KOPT-K1 (cell line): ENCODE data around the gene NEMP2.

ENCODE experiments used
- H3K27ac ChIP-seq: fragments of 200-600 bp; sonication (generic); 2 replicates; pipeline ENCODE4 v1.5.1; 2016; ENCODE audit warnings: antibody characterized with exemption, mild to moderate bottlenecking, low read depth, low read length; ENCODE audit not compliant: poor library complexity, severe bottlenecking
- H3K36me3 ChIP-seq: fragments of 200-600 bp; sonication (generic); 2 replicates; pipeline ENCODE4 v1.5.1; 2017; ENCODE audit warnings: antibody characterized with exemption, mild to moderate bottlenecking, low read length, moderate library complexity; ENCODE audit not compliant: insufficient read depth
- H3K9me3 ChIP-seq: fragments of 200-600 bp; sonication (generic); 2 replicates; pipeline ENCODE4 v1.5.1; 2017; ENCODE audit warnings: antibody characterized with exemption, low read length, mild to moderate bottlenecking; ENCODE audit not compliant: insufficient read depth, poor library complexity, severe bottlenecking

NEMP2 gene

DNA sequence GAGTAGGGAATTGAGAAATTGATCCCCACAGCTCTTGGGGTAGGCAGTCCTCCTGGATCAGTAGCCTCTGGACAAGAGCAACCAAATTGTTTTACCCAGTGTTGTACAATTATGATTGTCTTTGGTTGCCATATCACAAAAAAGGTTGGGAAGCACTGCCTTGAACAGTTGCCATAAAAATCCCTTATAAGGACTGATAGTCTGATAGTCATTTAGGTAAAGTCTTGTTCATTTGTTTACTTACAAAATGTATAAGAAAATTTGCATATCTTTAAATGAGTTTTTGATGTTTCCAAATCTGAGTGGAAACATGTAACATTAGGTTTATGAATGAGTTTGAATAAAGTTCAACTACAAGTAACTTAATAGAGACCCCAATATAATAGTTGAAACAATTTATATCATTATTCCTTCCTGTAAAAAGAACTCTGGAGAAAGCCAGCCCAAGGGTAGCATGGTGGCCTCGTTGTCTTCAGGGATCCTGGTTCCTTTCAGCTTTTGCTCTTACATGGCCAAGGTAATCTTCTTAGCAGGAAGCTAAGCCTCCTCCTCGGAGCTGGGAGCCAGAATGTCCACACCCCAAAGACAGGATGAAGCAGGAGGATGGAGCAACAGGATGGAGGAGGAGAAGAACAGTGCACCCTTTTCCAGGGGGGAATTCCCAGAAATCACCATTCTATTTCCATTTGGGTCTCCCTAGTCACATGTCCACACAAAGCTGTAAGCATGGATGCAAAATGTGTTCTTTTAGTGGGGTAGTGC is 35.7 kb upstream of the NEMP2 start:
- Histone ChIP-seq H3K27ac (no peak overlapping the region), H3K36me3 (no peaks in the 10 kb centered on the region), H3K9me3 (peaks cover 20% of the 10 kb centered on the region)

DNA sequence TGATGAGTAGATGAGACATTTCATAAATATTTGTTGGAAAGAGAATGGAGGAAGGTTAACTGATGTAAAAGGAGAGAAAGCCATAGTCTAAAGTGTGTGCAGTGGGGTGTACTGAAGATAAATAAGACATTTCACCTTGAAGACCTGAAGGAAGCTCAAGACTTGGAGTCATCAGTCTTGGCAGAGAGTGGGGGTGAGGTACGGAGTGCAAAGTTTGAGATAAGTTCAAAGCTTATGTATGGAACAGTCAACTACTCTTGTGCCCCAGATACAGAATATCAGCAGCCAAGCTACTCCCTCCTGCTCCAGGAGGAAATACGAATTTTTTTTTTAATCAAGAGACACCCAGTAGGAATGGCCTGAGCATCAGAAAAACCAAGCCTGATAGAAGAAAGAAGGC is 30.3 kb upstream of the NEMP2 start:
- no peak overlapping the region for H3K27ac ChIP-seq
- H3K36me3 ChIP-seq = no peaks in the 10 kb centered on the region
- H3K9me3 ChIP-seq = peaks cover 20% of the 10 kb centered on the region

- Histone ChIP-seq H3K27ac (no peak overlapping the region), H3K9me3 (peaks cover 20% of the 10 kb centered on the region), H3K36me3 (no peaks in the 10 kb centered on the region)
Observed at GRCh38 chr2:190563646-190564045, 29.1 kb upstream of the NEMP2 start.

DNA sequence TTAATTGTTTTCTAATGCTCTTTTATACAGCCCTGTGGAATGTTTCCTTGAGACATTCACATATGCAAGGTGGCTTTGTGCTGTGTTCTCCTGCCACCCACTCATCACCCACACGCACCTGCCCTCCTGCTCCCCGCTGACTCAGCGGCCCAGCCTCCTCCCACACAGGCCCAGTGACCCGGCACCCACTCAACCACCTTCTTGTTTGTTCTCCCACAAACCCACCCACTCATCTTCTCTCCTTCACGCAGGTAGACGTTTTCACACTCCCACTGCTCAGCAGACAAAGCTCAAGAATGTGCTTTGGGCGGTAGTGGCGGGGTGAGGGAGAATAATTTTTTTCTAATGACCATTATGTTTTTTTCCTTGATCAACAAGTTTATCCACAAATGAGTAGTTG is 28.6 kb upstream of the NEMP2 start:
- no peak overlapping the region for H3K27ac ChIP-seq

GRCh38 chr2:190562121-190562520 is 27.6 kb upstream of the NEMP2 start:
- Histone ChIP-seq H3K36me3 (no peaks in the 10 kb centered on the region), H3K9me3 (peaks cover 9% of the 10 kb centered on the region), H3K27ac (no peak overlapping the region)

More for the DNA sequence above, 28.6 kb upstream of the NEMP2 start:
- Histone ChIP-seq H3K9me3 (peaks cover 18% of the 10 kb centered on the region), H3K36me3 (no peaks in the 10 kb centered on the region)

GRCh38 chr2:190561094-190561493 is 26.6 kb upstream of the NEMP2 start:
- Histone ChIP-seq H3K36me3 (no peaks in the 10 kb centered on the region), H3K27ac (no peak overlapping the region), H3K9me3 (no peaks in the 10 kb centered on the region)

DNA sequence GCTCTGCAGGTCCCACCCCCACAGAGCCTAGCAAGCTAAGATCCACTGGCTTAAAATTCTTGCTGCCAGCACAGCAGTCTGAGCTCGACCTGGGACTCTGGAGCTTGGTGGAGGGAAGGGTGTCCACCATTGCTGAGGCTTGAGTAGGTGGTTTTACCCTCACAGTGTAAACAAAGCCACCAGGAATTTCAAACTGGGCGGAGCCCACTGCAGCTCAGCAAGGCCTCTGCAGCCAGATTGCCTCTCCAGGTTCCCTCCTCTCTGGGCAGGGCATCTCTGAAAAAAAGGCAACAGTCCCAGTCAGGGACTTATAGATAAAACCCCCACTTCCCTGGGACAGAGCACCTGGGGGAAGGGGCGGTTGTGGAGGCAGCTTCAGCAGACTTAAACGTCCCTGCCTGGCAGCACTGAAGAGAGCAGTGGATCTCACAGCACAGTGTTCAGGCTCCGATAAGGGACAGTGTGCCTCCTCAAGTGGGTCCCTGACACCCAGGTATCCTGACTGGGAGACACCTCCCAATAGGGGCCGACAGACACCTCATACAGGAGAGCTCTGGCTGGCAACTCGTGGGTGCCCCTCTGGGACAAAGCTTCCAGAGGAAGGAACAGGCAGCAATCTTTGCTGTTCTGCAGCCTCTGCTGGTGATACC is 20.0 kb upstream of the NEMP2 start:
- H3K9me3 ChIP-seq = peaks cover 12% of the 10 kb centered on the region
- no peak overlapping the region for H3K27ac ChIP-seq
- no peaks in the 10 kb centered on the region for H3K36me3 ChIP-seq

DNA sequence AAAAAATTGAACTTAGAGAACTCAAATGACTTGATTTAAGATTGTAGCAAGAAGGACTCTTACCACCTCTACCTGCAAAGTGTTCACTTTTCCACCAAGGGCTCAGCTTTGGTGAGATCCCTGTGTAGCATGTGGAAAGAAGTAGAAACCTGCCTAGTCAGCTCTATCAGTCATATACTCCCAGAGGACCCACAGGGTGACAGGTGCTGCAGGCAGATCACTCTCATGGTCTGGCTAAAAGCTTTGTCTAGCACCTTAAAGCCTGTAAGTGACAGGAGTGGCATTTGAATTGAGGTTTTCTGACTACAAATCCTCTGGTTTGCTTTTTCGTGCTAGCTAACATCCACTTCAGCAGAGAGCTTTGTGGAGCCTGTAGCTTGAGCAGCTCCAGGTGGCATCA is 18.7 kb upstream of the NEMP2 start:
- peaks cover 12% of the 10 kb centered on the region for H3K9me3 ChIP-seq
- H3K27ac ChIP-seq = no peak overlapping the region
- H3K36me3 ChIP-seq = no peaks in the 10 kb centered on the region

- no peak overlapping the region for H3K27ac ChIP-seq
- H3K9me3 ChIP-seq = peaks cover 12% of the 10 kb centered on the region
- H3K36me3 ChIP-seq = no peaks in the 10 kb centered on the region
Observed at GRCh38 chr2:190551928-190552327, 17.4 kb upstream of the NEMP2 start.

DNA sequence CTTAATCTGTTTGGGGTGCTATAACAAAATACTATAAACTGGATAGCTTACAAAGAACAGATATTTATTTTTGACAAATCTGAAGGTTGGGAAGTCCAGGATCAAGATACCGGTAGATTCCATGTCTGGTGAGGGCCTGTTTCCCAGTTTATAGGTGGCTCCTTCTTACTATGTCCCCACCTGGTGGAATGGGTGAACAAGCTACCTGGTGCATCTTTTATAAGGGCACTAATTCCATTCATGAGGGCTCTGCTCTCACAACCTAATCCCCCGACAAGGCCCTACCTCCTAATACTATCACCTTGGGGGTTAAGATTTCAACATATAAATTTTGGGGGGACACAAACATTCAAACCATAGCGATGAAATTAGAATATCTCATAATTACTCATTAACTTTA is 15.6 kb upstream of the NEMP2 start:
- Histone ChIP-seq H3K36me3 (no peaks in the 10 kb centered on the region), H3K27ac (no peak overlapping the region), H3K9me3 (peaks cover 12% of the 10 kb centered on the region)

- no peak overlapping the region for H3K27ac ChIP-seq
- peaks cover 7% of the 10 kb centered on the region for H3K9me3 ChIP-seq
- H3K36me3 ChIP-seq = no peaks in the 10 kb centered on the region
Observed at GRCh38 chr2:190547886-190548285, 13.4 kb upstream of the NEMP2 start.

GRCh38 chr2:190546734-190547133 is 12.2 kb upstream of the NEMP2 start:
- Histone ChIP-seq H3K36me3 (no peaks in the 10 kb centered on the region), H3K27ac (no peak overlapping the region), H3K9me3 (peaks cover 18% of the 10 kb centered on the region)

- Histone ChIP-seq H3K36me3 (no peaks in the 10 kb centered on the region), H3K27ac (no peak overlapping the region), H3K9me3 (peaks cover 28% of the 10 kb centered on the region)
Observed at GRCh38 chr2:190545555-190546385, 11.2 kb upstream of the NEMP2 start.

DNA sequence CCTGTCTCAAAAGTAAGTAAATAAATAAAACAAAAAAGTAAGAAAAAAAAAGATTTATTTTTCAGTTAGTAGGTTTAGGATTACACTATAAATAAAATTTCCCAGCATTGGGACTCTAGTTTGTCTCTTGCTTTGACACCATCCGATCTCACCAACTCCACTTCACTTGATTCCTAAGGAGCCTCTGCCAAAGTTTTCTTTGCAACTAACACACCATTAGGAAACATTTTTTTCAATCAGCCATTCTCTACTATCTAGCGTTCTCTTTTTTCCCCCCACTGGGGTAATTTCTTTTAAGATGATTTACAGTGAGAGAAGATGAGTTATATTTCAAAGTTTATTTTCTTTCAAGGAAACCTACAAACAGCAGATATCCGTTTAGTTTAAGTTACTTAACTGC is 10.6 kb upstream of the NEMP2 start:
- no peak overlapping the region for H3K27ac ChIP-seq
- H3K36me3 ChIP-seq = no peaks in the 10 kb centered on the region

GRCh38 chr2:190540048-190540447 is 5.5 kb upstream of the NEMP2 start:
- no peak overlapping the region for H3K27ac ChIP-seq
- H3K9me3 ChIP-seq = peaks cover 67% of the 10 kb centered on the region
- peaks cover 6% of the 10 kb centered on the region; the same call in 1 of the 2 replicates for H3K36me3 ChIP-seq

More for the DNA sequence above, 10.6 kb upstream of the NEMP2 start:
- H3K9me3 ChIP-seq = peaks cover 34% of the 10 kb centered on the region
